Embryonic facial prominence (tissue), 1 donor: Measurements from ENCODE around the gene NDST3.

Source experiments
- DNase-seq: peaks from one replicate; pipeline ENCODE4 v3.0.0-alpha.2; 2016; ENCODE audit errors: extremely low spot score

Gene NDST3

DNA sequence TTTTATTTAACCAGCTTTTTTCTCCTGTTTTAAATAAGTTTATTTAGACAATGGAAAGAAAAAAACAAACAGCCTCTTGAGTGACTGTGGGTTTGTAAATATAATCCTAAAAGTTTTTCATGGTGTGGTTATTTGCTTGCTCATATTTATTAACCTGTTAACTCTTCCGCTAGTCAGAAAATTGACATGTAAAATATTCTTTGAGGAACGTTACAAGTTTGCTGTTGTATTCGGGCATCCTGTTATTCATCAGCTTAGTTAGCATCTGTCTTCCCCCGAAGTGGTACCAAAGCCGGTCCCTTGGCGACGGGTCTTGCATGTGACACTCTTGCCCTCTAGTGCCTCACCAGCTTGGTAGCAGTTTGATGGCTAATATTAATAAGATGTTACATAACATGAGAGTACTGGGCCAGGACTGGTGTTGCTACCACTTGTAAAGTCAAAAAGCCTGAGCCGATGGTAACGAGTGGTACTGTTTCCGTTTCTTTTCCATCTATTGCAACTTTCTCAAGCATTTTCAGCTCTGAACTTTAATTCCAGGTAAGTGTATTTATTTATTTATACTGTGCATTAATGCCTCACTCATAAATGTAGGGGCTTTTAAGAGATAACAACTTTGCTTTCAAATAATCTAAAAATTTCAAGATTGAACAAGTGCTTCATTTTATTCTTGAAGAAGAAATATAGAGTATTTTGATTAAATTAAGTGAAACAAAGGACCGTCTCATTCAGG is at the start of gene NDST3:
Gene NDST3, plus strand, starts transcription at position 434 of the 733 bp plus-strand sequence. CDS start 19,425 bp downstream, outside the sequence.
- peak; percentile 74 for DNase-seq

DNA sequence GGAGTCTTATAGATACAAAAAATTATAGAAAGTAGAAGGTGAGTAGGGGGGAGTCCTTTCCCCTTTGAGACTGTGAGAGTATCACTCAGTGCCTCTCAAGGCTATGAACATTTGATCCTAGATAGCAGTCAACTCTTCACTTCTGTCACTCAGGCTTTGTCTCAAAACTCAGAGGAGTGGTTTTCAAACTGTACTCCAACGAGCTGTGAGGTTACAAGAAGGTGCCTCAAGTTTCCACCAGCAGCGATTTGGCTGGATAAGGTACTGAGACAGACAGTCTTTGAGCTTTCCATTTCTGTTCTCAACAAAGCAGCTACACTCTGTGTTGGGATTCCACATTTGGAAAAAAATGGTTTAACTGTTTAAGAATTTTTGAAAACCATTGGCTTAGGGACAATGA is 48.0 kb upstream of the NDST3 start:
- DNase-seq, result no peak

DNA sequence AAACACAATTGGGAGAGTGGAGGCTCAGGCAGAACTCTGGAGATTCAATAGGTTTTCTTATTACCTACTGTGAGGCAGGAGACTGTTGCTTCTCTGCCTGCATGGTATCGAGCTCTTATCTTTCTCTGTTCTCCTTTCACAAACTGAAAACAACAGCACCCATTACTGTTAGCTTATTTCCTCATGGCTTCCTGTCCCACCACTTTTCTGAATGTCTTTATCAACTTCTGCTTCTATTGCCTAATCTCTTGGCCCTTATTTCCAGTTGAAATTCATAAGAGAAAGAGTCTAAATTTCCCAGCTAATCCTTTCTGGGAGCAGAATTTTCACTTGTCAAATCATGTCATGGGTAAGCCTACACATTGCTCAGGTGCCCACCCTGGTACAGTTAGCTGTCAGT is 46.8 kb upstream of the NDST3 start:
- no peak for DNase-seq

DNA sequence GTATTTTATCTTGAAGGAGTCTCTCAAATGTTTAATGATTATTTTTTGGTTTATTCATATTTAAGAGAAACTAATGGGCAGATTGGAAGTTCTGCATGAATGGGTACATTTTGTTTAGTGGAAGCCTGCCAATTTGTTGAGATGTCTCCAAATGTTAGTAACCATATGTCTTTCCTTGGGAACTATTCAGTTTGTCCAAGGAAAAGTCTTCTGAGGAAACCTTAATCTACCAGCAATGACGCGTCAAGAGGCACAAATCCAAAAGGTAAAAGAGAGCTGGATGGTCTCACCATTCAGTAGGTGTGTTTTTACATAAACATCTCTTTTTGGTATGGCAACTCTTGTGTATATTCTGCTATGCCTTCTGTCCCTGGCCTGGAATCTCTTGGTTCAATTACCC is 37.4 kb upstream of the NDST3 start:
- no peak for DNase-seq

DNA sequence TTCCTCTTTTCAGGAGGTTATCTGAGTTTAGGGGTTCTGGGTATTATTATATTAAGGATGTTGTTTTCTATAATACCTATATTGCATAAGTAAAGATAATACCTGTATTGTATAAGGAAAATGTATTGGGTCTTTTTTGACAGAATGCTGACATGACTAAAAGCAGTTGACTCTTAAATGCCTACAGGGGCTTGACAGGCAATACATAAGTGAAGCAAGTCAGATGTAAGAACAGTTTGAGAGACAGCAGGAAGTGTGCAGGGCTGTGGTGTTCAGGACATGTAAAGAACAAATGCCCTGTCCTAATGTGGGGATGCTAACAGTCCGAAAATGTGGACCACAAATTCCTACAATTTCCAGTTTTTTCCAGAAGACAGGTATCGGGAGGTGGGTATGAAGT is 30.2 kb upstream of the NDST3 start:
- DNase-seq, result no peak

DNA sequence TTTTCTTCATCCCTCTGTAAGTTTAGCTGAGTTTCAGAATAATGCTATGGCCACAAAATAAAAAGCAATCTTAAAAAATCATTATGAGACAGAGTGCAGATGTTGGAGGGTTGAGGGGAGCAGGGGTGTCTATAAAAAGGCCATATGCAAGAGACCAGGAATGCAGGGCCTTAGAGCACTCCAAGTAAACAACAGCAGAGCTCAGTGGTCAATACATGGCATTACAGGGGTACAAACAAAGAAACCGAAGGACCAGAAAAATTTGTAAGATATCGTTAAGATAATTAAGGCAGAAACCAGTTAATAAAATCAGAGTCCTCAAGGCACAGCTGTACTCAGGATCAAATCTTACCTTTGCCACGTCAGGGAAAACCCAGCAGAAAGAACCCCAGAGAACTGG is 28.4 kb upstream of the NDST3 start:
- DNase-seq, result no peak

DNA sequence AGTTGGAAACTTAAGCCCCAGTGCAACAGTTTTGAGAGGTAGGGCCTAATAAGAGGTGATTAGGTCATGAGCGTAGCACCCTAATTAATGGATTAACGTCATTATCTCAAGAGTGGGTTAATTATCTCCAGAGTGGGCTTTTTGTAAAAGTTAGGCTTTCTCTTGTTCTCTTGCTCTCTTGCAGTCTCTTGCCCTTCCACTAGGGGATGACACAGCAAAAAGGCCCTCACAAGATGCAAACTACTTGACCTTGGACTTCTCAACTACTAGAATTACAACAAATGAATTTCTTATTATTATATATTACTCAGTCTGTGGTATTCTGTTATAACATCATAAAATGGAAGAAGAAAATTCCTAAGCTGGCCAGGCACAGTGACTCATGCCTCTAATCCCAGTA is 22.1 kb upstream of the NDST3 start:
- no peak for DNase-seq

DNA sequence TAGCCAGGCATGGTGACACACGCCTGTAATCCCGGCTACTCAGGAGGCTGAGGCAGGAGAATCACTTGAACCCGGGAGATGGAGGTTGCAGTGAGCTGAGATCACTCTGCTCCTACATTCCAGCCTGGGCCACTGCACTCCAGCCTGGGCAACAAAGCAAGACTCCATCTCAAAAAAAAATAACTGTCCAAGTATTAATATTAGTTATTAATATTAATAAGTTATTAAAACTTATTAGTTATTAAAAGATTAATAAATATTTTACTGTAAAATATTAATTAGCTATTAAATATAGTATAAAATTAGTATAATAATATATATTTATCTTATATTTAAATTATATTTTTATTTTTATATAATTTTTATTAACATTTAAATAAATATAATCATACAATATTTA is 19.5 kb upstream of the NDST3 start:
- DNase-seq, result no peak

DNA sequence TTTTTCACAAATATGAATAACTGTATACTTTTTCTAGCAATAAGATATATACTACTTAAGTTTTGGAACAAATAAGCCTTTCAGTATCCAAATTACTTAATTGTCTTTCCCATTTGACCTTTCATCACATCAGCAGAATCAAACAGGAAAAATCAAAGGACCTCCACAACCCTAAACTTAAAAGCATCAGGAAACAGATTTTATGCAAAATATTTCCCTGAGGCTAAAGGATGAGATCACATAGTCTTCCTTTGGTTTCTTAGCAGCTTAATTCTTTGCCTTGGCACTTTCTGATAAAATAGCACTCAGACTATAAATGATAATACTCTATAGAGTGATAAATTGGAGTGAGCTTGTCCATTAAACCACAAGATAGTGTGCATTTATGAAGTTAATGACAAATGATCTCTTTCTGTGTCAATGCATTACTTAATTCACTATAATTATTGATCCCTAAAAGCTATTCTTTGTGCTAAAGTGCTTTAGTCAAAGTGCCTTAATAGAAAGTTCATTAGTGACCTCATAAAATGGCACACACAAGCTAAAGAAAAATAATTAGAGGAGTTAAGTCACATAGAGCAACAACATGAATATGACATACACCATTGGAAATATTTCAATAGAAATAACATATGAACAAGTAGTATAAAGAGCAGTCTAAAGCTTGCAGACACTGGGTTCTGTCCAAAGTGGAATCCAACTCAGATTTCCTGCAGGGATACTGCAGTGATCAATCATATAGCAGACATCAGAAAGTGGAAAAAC is 15.7 kb upstream of the NDST3 start:
- DNase-seq, result no peak

DNA sequence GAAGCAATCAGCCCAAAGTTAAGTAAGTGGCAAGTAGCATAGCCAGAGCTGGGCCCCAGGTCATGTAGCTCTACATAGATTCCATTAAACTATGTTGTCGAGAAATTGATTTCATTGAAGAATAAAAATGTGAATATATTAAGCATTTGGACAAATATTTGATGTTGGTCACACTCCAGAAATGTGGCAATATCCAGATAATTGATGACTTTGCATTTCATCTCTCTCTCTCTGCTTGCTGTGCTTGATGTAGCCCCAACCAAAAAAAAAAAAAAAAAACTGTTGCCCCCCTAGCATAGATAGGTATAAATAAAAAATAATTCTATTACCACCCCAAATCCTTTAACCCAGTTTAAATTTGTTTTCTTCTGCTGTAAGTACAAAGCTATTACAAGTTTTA is 7.5 kb upstream of the NDST3 start:
- no peak for DNase-seq

DNA sequence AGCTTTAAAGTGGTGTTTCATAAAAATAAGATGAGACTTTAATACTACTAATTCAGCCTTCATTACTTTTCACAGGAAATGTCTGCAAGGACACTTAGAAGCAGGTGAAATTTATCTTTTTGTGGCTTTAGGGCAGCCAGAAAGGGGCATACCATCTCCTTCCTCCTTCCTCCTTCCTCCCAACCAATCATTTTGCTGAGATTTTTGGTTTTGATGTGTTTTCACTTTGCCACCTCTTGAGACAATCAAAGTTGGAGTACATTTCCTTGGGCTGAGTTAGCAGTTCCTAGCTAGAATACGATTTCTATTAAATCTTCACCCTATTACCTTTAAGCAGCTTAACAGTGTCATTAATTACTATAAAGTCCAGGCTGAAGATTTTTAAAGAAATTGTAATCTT is 5.1 kb upstream of the NDST3 start:
- DNase-seq, result no peak

DNA sequence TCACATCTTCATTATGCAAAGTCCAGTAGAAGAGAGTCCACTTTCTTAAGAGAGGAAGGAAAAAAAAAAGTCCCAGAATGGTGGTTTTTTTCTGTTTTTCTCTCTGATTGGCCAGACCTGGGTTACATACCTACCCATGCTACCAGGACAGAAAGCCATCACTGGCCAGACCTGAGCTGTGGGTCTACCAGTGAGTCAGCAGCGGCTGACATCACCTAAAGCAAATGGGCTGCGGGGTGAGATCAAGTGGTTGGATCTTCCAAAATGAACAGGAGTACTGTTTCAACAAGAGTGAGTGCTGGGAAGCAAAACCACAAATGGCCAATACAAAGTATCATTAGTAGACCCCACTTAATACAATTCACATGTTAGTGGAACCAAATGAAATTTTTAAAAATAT is 1.6 kb upstream of the NDST3 start:
- DNase-seq, result no peak

DNA sequence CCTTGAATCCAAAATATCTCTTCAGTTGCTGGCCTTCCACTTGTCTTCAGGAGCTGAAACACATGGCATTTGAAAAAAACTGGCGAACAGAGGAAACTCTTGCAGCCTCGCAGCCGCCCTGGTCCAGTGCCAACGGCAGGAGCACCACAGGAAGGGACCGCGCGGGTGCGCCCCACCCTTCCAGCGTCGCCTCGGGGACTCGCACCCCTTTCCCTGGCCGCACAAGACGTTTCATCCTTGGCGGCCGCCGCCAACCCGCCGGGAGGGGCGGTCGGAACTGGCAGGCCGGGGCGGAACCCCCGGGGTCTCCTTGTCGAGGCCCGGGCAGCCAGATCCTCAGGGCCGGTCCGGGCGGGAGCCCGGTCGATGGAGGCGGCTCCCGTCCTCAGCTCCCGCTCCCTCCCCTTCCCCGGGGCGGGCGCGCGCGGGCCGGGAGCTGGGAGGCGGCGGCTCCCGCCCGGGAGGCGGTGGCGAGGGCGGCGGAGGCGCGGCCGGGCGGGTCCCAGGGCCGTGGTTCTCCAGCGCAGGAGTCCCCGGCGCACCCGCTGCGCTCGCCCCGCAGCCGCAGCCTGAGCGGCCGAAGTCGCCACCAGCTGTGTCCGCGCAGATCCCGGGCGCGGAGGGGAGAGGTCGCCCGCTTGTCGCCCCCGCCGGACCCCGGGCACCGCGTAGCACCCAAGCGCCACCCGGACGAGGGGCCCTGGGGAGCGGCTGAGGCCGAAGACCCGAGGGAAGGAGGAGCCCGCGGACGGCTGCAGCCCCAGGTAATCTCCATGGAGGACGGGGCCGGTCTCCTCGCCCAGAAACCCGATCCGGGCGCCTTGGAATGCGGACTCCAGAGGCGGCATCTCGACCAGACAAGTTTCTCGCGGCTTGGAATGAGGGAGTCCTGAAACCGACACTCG is 886 bp upstream of the NDST3 start:
- peak; percentile 27 for DNase-seq

DNA sequence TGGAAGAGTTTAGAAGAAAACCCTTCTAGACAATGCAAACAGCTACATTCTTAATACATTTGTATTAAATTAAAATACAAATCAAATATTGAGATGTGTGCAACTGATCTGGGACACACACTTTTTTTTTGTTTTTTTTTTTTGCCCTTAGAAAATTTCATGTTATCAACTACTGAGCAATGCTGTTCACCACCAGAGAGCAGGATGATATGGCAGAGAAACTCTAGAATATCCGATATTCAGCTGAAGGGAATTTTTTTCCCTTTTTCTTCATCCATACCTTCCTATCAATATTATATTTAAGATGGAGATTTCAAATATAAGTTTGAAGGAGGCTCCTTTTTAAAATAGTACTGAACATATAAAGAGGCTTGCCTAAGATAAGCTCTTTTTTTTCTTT is 1.0 kb downstream of the NDST3 start:
- no peak for DNase-seq

DNA sequence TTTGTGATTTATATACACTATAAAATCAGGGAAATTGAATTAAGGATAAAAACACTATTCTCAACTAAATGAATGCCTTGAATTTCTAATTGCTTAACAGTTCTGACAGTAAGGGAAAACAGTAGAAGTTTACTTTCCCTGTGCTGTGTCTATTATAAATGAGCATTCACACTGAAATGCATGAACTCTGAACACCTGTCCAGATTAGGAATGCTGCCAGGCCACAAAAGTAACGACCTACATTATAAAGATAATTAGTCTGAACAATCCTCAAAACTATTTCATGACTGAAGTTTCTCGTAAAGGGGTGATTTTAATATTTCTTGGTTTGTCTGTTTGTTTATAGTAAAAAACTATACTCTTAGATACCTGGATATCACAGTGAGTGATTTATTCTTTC is 2.0 kb downstream of the NDST3 start:
- no peak for DNase-seq

DNA sequence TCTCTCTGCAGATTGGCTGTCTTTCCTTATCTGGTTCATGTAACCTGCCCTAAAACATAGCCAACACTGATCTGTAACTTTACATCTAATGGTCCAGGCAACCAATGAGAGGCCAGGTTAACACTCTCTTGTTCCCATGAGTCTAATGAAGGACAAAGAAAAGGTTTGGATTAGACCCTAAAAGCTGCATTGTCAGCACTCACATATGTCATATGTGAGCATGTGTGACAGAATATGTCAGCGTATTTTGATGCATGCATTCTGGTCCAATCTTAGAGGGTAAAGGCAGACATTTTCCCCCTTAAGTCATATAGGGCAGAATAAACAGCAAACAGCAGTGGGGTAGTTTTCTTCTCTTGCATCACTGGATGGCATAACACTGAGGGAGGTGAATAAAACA is 3.7 kb downstream of the NDST3 start:
- no peak for DNase-seq

DNA sequence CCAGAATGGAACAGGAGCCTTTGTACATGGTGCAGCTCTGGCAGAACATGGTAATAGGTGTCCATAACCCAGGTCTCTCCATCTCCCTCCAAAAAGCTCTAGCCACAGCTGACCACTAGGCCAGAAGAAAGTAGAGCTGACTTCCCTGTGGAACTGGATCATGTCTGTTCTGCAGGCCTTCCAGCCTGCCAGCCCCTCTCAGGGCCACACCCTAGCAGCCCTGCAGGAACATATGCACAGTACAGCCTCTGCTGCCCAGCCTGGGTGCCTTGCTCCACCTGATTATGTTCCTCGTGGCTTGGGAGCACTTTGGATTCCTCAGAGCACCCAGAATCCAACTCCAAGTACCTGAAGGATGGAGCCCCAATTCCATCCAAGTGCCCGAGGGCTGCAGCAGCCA is 12.0 kb downstream of the NDST3 start:
- DNase-seq, result no peak

DNA sequence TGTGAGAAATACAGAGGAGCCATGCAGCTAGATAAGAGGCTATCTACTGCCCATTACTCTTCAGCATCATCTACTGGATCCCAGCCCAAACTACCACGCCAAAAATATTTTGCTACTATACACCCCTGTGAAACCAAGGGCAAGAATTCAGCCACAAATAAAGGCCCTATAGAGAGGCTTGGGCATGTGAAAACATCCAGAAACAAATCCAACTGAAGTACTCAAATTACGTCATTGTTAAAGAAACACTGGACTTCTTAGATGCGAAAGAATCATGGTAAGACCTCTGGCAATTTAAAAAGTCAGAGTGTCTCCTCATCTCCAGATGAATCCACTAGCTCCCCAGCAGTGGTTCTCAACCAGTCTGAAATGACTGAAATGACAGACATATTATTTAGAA is 12.8 kb downstream of the NDST3 start:
- no peak for DNase-seq

DNA sequence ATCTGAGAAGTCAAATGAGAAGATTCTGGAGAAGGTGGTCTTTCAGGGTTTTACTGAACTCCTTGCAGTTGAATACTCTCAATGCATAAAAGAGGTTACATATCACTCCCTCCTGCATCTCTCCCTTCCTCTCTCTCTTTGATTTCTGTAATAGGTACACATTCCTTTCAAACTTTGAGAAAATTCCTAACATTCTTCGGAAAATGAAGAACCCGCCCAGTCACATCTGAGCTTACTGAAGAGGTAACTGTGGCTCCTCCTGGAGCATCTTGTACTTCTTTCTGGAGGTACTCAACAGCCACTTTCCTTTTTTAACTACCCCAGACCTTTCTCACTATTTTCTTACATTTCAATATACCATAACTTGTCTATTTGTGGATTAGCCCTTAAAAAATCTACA is 24.7 kb downstream of the NDST3 start:
- no peak for DNase-seq

DNA sequence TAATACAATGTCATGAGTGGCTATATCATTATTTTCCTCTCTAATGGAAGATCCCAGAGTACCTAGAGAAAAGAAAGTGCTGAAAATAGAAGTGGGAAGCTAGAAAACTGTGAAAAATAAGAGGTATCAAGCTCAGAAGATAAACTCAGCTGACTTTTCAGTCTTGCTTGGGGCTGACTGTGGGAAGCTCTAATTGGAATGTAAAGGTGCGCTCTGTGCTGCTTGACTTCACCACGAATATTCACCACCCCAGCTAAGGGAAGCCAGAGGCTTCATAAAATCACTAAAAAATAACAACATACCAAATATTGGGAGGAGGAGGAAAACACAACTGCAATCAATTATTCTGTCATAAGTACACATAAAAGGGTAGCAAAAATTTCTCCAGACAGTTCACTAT is 25.1 kb downstream of the NDST3 start:
- DNase-seq, result no peak

DNA sequence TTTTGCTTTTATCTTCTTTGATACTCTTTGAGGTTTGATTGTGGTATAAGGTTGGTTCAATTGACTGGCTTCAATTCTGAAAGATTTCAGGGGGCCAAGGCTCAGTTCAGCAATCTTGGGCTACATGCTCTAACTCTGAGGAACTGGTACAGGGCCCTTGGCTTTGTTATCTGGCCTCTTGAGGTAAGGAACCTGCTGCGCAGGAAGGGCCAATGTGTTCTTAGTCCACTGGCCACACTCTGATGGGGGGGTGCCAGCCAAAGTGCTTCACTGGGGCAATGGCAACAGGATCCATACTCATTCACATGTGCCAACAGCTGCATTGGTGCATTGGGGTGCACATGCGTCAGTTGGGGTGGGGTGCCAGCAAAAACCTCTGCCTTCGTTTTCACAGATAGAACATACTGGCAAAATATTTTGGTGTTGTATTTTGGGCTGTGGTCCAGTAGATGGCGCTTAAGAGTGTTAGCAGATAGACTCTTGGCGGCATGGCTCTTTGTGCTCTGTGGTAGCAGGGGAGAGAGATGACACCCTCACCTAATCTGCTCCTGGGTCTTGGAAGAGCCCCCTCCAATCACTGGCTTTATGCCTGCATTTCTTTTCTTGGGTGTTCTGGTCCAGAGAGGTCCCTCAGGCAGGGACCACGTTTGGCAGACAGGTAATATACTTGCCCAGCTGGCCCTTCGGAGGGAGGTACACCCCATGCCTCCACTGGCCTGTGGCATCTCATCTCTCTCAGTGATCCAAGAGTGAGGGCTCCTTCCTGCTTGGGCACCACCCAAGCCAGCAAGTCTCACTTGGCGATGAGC is 42.9 kb downstream of the NDST3 start:
- DNase-seq, result no peak

DNA sequence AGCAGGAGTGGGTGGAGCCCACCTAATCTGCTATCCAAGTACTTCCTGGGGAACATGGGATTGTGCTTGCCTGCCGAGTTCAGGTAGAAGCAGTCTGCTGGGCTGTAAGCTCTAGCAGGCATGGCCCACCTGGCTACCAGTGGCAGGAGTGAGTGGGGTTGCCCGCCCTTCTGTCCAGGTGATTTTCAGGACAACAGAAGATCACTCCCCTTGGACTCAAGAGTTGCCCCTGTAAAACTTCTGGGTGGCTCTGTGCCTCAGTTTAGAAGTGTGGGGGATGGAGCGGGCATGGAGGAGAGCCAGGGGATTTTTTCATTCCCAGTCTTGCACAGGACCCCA is 43.5 kb downstream of the NDST3 start:
- no peak for DNase-seq
